Measurements from ENCODE around the gene JAML. TPM values are rescaled to one million over a fixed set of nuclear protein-coding genes. Genes with fewer than 3 reads are reported as not detected.
A peak's percentile ranks its signal among the peaks of the same experiment; 100 is the strongest.

JAML gene
- total and polyA plus RNA-seq, 2 of the 13 experiments (the other 11 are each of a cell fraction or from before 2014, with no cell fraction given): 2.0 to 3.3 TPM

DNA sequence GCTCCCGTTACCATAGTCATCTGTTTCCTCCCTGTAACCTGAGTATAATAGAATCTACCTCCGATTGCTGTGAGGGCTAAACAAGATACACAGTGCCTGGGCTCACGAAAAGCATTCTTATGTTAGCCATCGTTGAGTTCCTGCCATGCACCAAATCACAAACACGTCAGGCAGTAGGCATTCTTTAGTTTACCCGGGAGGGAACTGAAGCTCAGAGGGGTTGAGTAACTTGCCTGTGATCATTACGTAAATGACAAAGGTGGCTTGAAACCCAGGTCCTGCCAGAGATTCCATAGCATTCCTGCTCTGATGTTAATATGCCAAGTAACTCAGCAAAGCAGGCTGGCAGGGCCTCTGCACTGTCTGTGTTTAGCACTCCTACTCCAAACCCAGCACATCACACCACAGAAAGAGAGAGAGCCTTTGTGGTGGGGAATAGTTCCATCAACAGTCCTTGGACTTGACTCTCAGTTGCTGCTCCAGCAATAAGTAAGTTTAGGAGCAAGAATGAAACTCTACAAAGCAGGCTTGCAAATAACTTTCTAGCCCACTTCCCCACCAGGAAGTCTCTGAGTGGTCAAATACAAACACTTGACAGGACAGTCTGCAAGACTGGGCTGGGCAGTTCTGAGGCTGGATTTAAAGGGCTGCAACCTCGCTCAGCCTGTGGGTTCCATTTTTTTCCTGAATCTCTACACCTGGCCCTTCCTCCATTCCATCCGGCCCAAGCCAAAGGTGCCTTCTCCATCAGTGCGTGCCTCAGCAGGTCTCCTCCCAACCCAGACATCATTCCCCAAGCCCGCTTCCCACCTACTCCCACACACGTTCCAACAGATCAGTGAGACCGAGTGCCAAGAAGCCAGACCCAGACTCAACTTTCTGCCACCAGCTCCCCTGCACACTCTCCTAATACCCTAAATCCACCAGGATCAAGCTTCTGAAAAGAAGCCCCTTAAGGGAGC, 49.5 kb downstream of the JAML start (continued):
- TF ChIP-seq RXRB (CRISPR knock-in tag; IDR thresholded peaks at IDR 0.05; ENCODE audit: borderline replicate concordance) (0 out of 2 replicates have a peak, but pooled peaks have one; percentile 30), PHB2 (IDR thresholded peaks at IDR 0.05; ENCODE audit: partially characterized antibody) (no peak), IRX3 (CRISPR knock-in tag; IDR thresholded peaks at IDR 0.05; ENCODE audit: borderline replicate concordance, low read depth) (no peak), HMG20A (CRISPR knock-in tag; IDR thresholded peaks at IDR 0.05; ENCODE audit: borderline replicate concordance) (0 out of 2 replicates have a peak, but pooled peaks have one; percentile 26), CEBPB (IDR thresholded peaks at IDR 0.05; ENCODE audit: borderline replicate concordance, low read depth, low read length) (peak; percentile 81; the same call in 1 of the 2 replicates), MED1 (CRISPR knock-in tag; IDR thresholded peaks at IDR 0.05) (0 out of 2 replicates have a peak, but pooled peaks have one; percentile 18), MAZ (IDR thresholded peaks at IDR 0.05; ENCODE audit: borderline replicate concordance, low read depth, low read length) (no peak), MAZ (CRISPR knock-in tag; IDR thresholded peaks at IDR 0.05; ENCODE audit: low read depth) (no peak), HOXA7 (CRISPR knock-in tag; IDR thresholded peaks at IDR 0.05) (no peak), HDAC2 (CRISPR knock-in tag; IDR thresholded peaks at IDR 0.05) (peak; percentile 26; the same call in 1 of the 2 replicates), ZNF777 (CRISPR knock-in tag; IDR thresholded peaks at IDR 0.05) (0 out of 2 replicates have a peak, but pooled peaks have one; percentile 29), ISL2 (CRISPR knock-in tag; IDR thresholded peaks at IDR 0.05) (no peak), ZNF674 (CRISPR knock-in tag; IDR thresholded peaks at IDR 0.05; ENCODE audit: low read depth) (no peak), DNMT3B (CRISPR knock-in tag; conservative IDR thresholded peaks at IDR 0.05) (no peak), PAF1 (CRISPR knock-in tag; IDR thresholded peaks at IDR 0.05) (no peak)
- TF ChIP-seq, protein P1, sequence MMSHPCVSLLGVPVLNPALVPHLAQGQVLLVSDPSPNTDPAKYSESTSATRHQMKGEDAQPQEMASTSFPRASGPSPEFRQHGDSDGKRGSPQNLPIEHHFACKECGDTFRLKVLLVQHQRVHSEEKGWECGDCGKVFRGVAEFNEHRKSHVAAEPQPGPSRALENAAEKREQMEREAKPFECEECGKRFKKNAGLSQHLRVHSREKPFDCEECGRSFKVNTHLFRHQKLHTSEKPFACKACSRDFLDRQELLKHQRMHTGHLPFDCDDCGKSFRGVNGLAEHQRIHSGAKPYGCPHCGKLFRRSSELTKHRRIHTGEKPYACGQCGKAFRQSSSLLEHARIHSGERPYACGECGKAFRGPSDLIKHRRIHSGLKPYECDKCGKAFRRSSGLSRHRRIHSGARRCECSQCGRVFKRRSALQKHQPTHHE (CRISPR knock-in tag; IDR thresholded peaks at IDR 0.05; ENCODE audit: borderline replicate concordance): no peak
- TF ChIP-seq, protein P2, sequence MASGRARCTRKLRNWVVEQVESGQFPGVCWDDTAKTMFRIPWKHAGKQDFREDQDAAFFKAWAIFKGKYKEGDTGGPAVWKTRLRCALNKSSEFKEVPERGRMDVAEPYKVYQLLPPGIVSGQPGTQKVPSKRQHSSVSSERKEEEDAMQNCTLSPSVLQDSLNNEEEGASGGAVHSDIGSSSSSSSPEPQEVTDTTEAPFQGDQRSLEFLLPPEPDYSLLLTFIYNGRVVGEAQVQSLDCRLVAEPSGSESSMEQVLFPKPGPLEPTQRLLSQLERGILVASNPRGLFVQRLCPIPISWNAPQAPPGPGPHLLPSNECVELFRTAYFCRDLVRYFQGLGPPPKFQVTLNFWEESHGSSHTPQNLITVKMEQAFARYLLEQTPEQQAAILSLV (CRISPR knock-in tag; IDR thresholded peaks at IDR 0.05; ENCODE audit: borderline replicate concordance): 0 out of 2 replicates have a peak, but pooled peaks have one; percentile 34
- TF ChIP-seq, protein P3, sequence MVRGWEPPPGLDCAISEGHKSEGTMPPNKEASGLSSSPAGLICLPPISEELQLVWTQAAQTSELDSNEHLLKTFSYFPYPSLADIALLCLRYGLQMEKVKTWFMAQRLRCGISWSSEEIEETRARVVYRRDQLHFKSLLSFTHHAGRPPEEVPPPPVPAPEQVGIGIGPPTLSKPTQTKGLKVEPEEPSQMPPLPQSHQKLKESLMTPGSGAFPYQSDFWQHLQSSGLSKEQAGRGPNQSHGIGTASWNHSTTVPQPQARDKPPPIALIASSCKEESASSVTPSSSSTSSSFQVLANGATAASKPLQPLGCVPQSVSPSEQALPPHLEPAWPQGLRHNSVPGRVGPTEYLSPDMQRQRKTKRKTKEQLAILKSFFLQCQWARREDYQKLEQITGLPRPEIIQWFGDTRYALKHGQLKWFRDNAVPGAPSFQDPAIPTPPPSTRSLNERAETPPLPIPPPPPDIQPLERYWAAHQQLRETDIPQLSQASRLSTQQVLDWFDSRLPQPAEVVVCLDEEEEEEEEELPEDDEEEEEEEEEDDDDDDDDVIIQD (CRISPR knock-in tag; IDR thresholded peaks at IDR 0.05; ENCODE audit: low read depth): 0 out of 2 replicates have a peak, but pooled peaks have one; percentile 27
- TF ChIP-seq, protein P4, sequence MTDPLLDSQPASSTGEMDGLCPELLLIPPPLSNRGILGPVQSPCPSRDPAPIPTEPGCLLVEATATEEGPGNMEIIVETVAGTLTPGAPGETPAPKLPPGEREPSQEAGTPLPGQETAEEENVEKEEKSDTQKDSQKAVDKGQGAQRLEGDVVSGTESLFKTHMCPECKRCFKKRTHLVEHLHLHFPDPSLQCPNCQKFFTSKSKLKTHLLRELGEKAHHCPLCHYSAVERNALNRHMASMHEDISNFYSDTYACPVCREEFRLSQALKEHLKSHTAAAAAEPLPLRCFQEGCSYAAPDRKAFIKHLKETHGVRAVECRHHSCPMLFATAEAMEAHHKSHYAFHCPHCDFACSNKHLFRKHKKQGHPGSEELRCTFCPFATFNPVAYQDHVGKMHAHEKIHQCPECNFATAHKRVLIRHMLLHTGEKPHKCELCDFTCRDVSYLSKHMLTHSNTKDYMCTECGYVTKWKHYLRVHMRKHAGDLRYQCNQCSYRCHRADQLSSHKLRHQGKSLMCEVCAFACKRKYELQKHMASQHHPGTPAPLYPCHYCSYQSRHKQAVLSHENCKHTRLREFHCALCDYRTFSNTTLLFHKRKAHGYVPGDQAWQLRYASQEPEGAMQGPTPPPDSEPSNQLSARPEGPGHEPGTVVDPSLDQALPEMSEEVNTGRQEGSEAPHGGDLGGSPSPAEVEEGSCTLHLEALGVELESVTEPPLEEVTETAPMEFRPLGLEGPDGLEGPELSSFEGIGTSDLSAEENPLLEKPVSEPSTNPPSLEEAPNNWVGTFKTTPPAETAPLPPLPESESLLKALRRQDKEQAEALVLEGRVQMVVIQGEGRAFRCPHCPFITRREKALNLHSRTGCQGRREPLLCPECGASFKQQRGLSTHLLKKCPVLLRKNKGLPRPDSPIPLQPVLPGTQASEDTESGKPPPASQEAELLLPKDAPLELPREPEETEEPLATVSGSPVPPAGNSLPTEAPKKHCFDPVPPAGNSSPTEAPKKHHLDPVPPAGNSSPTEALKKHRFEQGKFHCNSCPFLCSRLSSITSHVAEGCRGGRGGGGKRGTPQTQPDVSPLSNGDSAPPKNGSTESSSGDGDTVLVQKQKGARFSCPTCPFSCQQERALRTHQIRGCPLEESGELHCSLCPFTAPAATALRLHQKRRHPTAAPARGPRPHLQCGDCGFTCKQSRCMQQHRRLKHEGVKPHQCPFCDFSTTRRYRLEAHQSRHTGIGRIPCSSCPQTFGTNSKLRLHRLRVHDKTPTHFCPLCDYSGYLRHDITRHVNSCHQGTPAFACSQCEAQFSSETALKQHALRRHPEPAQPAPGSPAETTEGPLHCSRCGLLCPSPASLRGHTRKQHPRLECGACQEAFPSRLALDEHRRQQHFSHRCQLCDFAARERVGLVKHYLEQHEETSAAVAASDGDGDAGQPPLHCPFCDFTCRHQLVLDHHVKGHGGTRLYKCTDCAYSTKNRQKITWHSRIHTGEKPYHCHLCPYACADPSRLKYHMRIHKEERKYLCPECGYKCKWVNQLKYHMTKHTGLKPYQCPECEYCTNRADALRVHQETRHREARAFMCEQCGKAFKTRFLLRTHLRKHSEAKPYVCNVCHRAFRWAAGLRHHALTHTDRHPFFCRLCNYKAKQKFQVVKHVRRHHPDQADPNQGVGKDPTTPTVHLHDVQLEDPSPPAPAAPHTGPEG (CRISPR knock-in tag; IDR thresholded peaks at IDR 0.05): peak; percentile 92; the same call in 1 of the 2 replicates
